Neural cell (in vitro differentiated cells): ENCODE results near the gene RPL36AL. TPM values are rescaled to one million over a fixed set of nuclear protein-coding genes. Genes with fewer than 3 reads are reported as not detected.

Experiments used
- H2AFZ ChIP-seq: fragments of 200-600, 300-800 bp; sonication (generic), shearing (Covaris generic); 2 replicates; pipeline ENCODE4 v1.6.0; 2014; ENCODE audit warnings: low read depth, mild to moderate bottlenecking, antibody characterized with exemption, low read length, moderate library complexity
- H3F3A ChIP-seq: fragments of 200-600 bp; shearing (Covaris generic); 2 replicates; pipeline ENCODE4 v1.6.1; 2016; ENCODE audit warnings: mild to moderate bottlenecking, moderate library complexity, mixed read lengths, antibody characterized with exemption, low read length; ENCODE audit not compliant: insufficient read depth, poor library complexity, severe bottlenecking
- H3K27ac ChIP-seq: fragments of 200-600, 300-800 bp; sonication (generic), shearing (Covaris generic); 2 replicates; pipeline ENCODE4 v1.5.1; 2014; ENCODE audit warnings: mild to moderate bottlenecking, low read length, moderate library complexity
- H3K27me3 ChIP-seq: fragments of 300-800, 200-600 bp; sonication (generic), shearing (Covaris generic); 2 replicates; pipeline ENCODE4 v1.6.0; 2014; ENCODE audit warnings: mild to moderate bottlenecking, low read depth, low read length, moderate library complexity; ENCODE audit not compliant: insufficient read depth
- H3K36me3 ChIP-seq: fragments of 300-800, 200-600 bp; sonication (generic), shearing (Covaris generic); 2 replicates; pipeline ENCODE4 v1.5.1; 2014; ENCODE audit warnings: mild to moderate bottlenecking, antibody characterized with exemption, low read length, moderate library complexity; ENCODE audit not compliant: insufficient read depth
- H3K4me2 ChIP-seq: fragments of 300-800, 200-600 bp; sonication (generic), shearing (Covaris generic); 2 replicates; pipeline ENCODE4 v1.6.0; 2014; ENCODE audit warnings: mild to moderate bottlenecking, low read length
- H3K4me3 ChIP-seq: fragments of 300-800, 200-600 bp; sonication (generic), shearing (Covaris generic); 2 replicates; pipeline ENCODE4 v1.5.1; 2014; ENCODE audit warnings: mild to moderate bottlenecking, low read length, moderate library complexity
- H3K79me2 ChIP-seq: fragments of 200-600 bp; shearing (Covaris generic); replicated peaks from 2 replicates; pipeline ENCODE4 v1.6.0; 2014; ENCODE audit warnings: mild to moderate bottlenecking, low read length, moderate library complexity; ENCODE audit not compliant: insufficient read depth
- H3K9ac ChIP-seq: fragments of 300-800, 200-600 bp; sonication (generic), shearing (Covaris generic); 2 replicates; pipeline ENCODE4 v1.6.1; 2016; ENCODE audit warnings: mild to moderate bottlenecking, low read length, mixed read lengths
- H3K9me2 ChIP-seq: fragments of 200-600 bp; shearing (Covaris generic); 2 replicates; pipeline ENCODE4 v1.6.1; 2016; ENCODE audit warnings: mild to moderate bottlenecking, low read length, mixed read lengths; ENCODE audit not compliant: insufficient read depth
- H3K9me3 ChIP-seq: fragments of 200-600, 300-800 bp; sonication (generic), shearing (Covaris generic); 2 replicates; pipeline ENCODE4 v1.6.1; 2016; ENCODE audit warnings: mild to moderate bottlenecking, mixed run types, low read length, moderate library complexity, mixed read lengths
- H4K20me1 ChIP-seq: fragments of 200-600 bp; shearing (Covaris generic); 2 replicates; pipeline ENCODE4 v1.6.1; 2016; ENCODE audit warnings: mild to moderate bottlenecking, mixed run types; ENCODE audit not compliant: insufficient read depth
- EP300 ChIP-seq: fragments of 450-650 bp; conservative IDR thresholded peaks from 2 replicates; pipeline ENCODE4 v1.6.1; 2014; ENCODE audit warnings: antibody characterized with exemption, mild to moderate bottlenecking, moderate library complexity; ENCODE audit not compliant: poor library complexity, severe bottlenecking
- EZH2 ChIP-seq: fragments of 200-600, 300-800 bp; shearing (Covaris generic), sonication (generic); IDR thresholded peaks from 2 replicates; pipeline ENCODE4 v1.6.1; 2014; ENCODE audit warnings: antibody characterized with exemption, low read length, borderline replicate concordance, mild to moderate bottlenecking; ENCODE audit not compliant: insufficient read depth, poor library complexity, severe bottlenecking
- MXI1 ChIP-seq: fragments of 450-650 bp; conservative IDR thresholded peaks from 2 replicates; pipeline ENCODE4 v1.6.1; 2014; ENCODE audit warnings: antibody characterized with exemption, mild to moderate bottlenecking; ENCODE audit not compliant: poor library complexity, severe bottlenecking
- POLR2AphosphoS5 ChIP-seq: IDR thresholded peaks from 2 replicates; pipeline ENCODE4 v1.6.1; 2012
- RAD21 ChIP-seq: fragments of 450-650 bp; conservative IDR thresholded peaks from 2 replicates; pipeline ENCODE4 v1.6.1; 2014; ENCODE audit warnings: antibody characterized with exemption, mild to moderate bottlenecking, moderate library complexity
- SMC3 ChIP-seq: fragments of 450-650 bp; conservative IDR thresholded peaks from 2 replicates; pipeline ENCODE4 v1.6.1; 2014; ENCODE audit warnings: antibody characterized with exemption, mild to moderate bottlenecking, moderate library complexity; ENCODE audit not compliant: poor library complexity
- TAF1 ChIP-seq: IDR thresholded peaks from 2 replicates; pipeline ENCODE4 v1.6.1; 2012; ENCODE audit warnings: low read depth
- polyA plus RNA-seq: library from polyadenylated mRNA; depleted of rRNA; stranded (reverse); fragments of >200 nt; gene quantifications from 2 replicates; pipeline ENCODE4 v1.2.3, GENCODE V29; 2014
- TF ChIP-seq, protein P1 (sequence below): fragments of 450-650 bp; IDR thresholded peaks from 2 replicates; pipeline ENCODE4 v1.5.1; 2014; ENCODE audit warnings: antibody characterized with exemption, mild to moderate bottlenecking, moderate library complexity; ENCODE audit not compliant: poor library complexity, severe bottlenecking
- TF ChIP-seq, protein P2 (sequence below): IDR thresholded peaks from 2 replicates; pipeline ENCODE4 v1.6.1; 2012; ENCODE audit warnings: borderline replicate concordance

RPL36AL gene
- polyA plus RNA-seq, 1 donor from 2014 or later = 147 TPM

DNA sequence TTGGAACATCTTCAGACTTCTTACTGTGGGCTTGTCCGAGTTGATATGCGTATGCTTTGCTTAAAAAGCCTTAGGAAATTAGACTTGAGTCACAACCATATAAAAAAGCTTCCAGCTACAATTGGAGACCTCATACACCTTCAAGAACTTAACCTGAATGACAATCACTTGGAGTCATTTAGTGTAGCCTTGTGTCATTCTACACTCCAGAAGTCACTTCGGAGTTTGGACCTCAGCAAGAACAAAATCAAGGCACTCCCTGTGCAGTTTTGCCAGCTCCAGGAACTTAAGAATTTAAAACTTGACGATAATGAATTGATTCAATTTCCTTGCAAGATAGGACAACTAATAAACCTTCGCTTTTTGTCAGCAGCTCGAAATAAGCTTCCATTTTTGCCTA is 12.8 kb downstream of the RPL36AL start:
- no peaks in the 10 kb centered on the region for H3F3A ChIP-seq
- no peaks in the 10 kb centered on the region for H3K9me2 ChIP-seq
- no peak overlapping the region for H3K9ac ChIP-seq
- no peak for TF ChIP-seq RAD21
- TF ChIP-seq, protein P1, sequence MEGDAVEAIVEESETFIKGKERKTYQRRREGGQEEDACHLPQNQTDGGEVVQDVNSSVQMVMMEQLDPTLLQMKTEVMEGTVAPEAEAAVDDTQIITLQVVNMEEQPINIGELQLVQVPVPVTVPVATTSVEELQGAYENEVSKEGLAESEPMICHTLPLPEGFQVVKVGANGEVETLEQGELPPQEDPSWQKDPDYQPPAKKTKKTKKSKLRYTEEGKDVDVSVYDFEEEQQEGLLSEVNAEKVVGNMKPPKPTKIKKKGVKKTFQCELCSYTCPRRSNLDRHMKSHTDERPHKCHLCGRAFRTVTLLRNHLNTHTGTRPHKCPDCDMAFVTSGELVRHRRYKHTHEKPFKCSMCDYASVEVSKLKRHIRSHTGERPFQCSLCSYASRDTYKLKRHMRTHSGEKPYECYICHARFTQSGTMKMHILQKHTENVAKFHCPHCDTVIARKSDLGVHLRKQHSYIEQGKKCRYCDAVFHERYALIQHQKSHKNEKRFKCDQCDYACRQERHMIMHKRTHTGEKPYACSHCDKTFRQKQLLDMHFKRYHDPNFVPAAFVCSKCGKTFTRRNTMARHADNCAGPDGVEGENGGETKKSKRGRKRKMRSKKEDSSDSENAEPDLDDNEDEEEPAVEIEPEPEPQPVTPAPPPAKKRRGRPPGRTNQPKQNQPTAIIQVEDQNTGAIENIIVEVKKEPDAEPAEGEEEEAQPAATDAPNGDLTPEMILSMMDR = no peak
- no peak for TF ChIP-seq MXI1
- TF ChIP-seq EZH2 = no peak
- TF ChIP-seq SMC3 = no peak
- no peak for TF ChIP-seq EP300
- TF ChIP-seq TAF1 = no peak
- no peak for TF ChIP-seq POLR2AphosphoS5
- TF ChIP-seq, protein P2, sequence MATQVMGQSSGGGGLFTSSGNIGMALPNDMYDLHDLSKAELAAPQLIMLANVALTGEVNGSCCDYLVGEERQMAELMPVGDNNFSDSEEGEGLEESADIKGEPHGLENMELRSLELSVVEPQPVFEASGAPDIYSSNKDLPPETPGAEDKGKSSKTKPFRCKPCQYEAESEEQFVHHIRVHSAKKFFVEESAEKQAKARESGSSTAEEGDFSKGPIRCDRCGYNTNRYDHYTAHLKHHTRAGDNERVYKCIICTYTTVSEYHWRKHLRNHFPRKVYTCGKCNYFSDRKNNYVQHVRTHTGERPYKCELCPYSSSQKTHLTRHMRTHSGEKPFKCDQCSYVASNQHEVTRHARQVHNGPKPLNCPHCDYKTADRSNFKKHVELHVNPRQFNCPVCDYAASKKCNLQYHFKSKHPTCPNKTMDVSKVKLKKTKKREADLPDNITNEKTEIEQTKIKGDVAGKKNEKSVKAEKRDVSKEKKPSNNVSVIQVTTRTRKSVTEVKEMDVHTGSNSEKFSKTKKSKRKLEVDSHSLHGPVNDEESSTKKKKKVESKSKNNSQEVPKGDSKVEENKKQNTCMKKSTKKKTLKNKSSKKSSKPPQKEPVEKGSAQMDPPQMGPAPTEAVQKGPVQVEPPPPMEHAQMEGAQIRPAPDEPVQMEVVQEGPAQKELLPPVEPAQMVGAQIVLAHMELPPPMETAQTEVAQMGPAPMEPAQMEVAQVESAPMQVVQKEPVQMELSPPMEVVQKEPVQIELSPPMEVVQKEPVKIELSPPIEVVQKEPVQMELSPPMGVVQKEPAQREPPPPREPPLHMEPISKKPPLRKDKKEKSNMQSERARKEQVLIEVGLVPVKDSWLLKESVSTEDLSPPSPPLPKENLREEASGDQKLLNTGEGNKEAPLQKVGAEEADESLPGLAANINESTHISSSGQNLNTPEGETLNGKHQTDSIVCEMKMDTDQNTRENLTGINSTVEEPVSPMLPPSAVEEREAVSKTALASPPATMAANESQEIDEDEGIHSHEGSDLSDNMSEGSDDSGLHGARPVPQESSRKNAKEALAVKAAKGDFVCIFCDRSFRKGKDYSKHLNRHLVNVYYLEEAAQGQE = no peak
- H4K20me1 ChIP-seq = no peaks in the 10 kb centered on the region
- no peak overlapping the region for H3K4me2 ChIP-seq
- no peak overlapping the region for H3K4me3 ChIP-seq
- no peaks in the 10 kb centered on the region for H3K36me3 ChIP-seq
- H3K9me3 ChIP-seq = no peaks in the 10 kb centered on the region
- no peaks in the 10 kb centered on the region for H3K27me3 ChIP-seq
- H2AFZ ChIP-seq = no peak overlapping the region
- H3K79me2 ChIP-seq = no peaks in the 10 kb centered on the region
- no peak overlapping the region for H3K27ac ChIP-seq

DNA sequence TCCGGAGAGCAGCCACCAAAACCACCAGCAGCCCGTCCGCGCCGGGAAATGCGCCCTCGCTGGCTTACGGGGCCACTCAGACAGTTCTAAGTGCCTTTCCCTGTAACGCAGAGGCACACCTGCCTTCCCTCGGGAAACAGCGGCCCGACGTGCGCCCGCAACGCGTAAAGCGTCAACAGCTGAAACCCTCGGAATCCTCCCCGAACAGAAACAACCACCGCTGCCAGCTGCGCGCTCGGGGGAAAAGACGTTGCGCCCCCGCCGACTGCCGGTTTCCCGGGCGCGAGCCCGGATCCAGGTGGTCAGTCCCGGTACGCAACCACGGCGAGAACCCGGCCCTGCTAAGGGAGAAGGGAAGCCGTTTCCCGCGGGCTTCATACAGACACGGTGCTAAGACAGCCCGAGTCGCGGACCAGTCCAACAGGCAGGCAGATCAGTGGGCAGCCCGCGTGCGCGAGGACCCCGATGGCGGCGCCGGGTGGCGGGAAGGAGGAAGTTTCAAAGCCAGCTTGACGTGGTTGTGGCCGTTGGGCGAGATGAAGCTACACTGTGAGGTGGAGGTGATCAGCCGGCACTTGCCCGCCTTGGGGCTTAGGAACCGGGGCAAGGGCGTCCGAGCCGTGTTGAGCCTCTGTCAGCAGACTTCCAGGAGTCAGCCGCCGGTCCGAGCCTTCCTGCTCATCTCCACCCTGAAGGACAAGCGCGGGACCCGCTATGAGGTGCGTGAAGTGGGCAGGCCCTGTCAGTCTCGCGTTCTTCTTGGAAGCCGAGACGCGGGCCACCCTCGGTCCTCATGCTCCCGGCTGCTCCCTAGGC is 21.7 kb downstream of the RPL36AL start, which contains the start of gene LRR1:
TSS of gene LRR1 (plus strand) at position 456 of the 816 bp plus-strand sequence. CDS start at position 537, 81 bp downstream.
- TF ChIP-seq RAD21 (peak; percentile 42), MXI1 (peak; percentile 92), TAF1 (peak; percentile 37), POLR2AphosphoS5 (peak; percentile 64), SMC3 (peak; percentile 58), EZH2 (no peak), EP300 (peak; percentile 72)
- TF ChIP-seq, protein P1 = peak; percentile 35
- TF ChIP-seq, protein P2 = peak; percentile 74
- H3K36me3 ChIP-seq = no peaks in the 10 kb centered on the region
- no peaks in the 10 kb centered on the region for H3K27me3 ChIP-seq
- peak within 1 kb of the TSS; percentile 91 for H2AFZ ChIP-seq
- H3K79me2 ChIP-seq = no peaks in the 10 kb centered on the region
- peak within 1 kb of the TSS; percentile 81 for H3K9ac ChIP-seq
- H3K9me3 ChIP-seq = no peaks in the 10 kb centered on the region
- H3K4me2 ChIP-seq = peak within 1 kb of the TSS; percentile 80
- no peaks in the 10 kb centered on the region for H3K9me2 ChIP-seq
- H3K27ac ChIP-seq = peak within 1 kb of the TSS; percentile 84
- peak within 1 kb of the TSS; percentile 98 for H3K4me3 ChIP-seq
- H3F3A ChIP-seq = no peaks in the 10 kb centered on the region
- no peaks in the 10 kb centered on the region for H4K20me1 ChIP-seq
